ENCODE measurements around the gene RAD51AP1. TPM values are rescaled to one million over a fixed set of nuclear protein-coding genes. Genes with fewer than 3 reads are reported as not detected.

RAD51AP1 gene
- total RNA-seq, 1 donor from 2014 or later = 3.7 TPM

DNA sequence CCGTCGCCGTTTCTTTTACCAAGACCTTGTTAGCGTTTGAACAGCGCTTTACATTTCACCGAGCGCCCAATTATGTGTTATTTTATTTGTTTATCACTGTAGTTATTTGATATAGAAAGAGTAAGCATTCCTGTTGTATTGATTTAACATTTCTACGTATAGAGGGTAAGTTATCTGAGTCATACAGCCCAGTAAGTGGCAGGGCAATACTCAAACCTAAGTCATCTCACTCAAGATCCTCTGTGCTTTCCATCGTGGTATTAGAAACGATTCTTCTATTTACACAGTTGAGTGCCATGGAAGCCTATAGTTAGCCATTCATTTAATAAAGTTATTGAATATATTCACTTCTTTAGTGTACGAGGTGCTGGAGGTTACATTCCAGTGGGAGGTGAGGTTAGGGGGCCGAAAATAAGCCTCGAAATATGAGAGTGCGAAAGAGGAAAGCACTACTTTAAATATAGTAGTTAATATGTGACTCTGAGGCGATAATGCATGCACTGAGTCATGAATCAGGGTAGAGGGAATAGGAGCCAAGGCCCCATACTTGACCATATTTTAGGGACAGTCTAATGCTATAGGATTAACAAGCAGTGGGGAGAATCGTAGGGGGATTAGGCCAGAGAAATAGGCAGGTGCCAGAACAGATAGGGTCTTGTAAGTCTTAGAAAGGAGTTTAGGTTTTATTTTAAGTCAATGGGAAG, 629 bp downstream of the RAD51AP1 start:
- no peak overlapping the region for H3K27ac ChIP-seq
- no peaks in the 10 kb centered on the region for H3K9me3 ChIP-seq
- intact Hi-C loops (cut with DNase I) = no loop called here
- peaks cover 10% of the 10 kb centered on the region for H3K36me3 ChIP-seq
- no peak for DNase-seq
- no peaks in the 10 kb centered on the region for H3K27me3 ChIP-seq (ENCODE audit: low read depth)
- peak overlapping the region; percentile 75 for H3K4me3 ChIP-seq
- no peak for TF ChIP-seq CTCF (IDR thresholded peaks at IDR 0.05)
- no peak for ATAC-seq
- H3K4me1 ChIP-seq = peaks cover 17% of the 10 kb centered on the region

DNA sequence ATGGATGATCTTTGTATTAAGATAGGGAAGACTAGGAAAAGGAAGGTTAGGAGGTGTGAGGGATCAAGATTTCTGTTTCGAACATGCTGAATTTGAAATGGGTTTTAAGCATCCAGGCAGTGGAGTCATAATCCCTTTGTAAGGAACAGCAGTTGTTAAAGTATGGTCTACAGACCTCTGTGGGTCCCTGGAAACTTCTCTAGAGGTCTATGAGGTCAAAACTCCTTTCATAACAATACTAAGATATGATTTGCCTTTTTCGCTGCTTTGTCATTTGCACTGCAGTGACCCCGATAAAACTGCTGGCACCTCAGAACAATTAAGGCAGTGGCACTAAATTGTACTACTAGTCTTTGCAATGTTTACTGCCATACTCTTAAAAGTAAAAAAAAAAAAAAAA, 1.5 kb downstream of the RAD51AP1 start:
- peaks cover 17% of the 10 kb centered on the region for H3K4me1 ChIP-seq
- no peak for TF ChIP-seq CTCF (IDR thresholded peaks at IDR 0.05)
- no peak overlapping the region for H3K27ac ChIP-seq
- no peak overlapping the region for H3K4me3 ChIP-seq
- no peaks in the 10 kb centered on the region for H3K27me3 ChIP-seq (ENCODE audit: low read depth)
- H3K36me3 ChIP-seq = peaks cover 2% of the 10 kb centered on the region
- no peaks in the 10 kb centered on the region for H3K9me3 ChIP-seq
- intact Hi-C loops (cut with DNase I) = no loop called here
- DNase-seq (no peak), ATAC-seq (no peak)

DNA sequence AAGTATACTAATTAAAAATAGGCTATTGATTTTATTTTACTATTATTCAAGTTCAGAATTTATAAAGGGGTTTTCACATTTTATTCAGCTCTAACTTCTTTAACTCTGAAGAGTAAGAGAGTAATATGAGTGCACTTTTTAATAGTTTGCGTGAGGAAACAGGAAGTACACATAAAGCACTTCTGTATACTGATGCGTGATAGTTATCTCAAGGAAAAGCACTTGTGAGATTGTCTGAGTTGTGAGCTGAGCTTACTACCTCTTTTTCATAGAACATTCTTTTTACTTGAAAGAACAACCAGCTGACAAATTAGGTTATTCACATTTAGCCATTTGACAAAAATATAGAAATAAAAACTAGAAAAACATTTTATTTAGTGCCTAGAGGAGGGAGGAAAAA, 1.9 kb downstream of the RAD51AP1 start:
- intact Hi-C loops (cut with DNase I) = no loop called here
- no peaks in the 10 kb centered on the region for H3K36me3 ChIP-seq
- no peak overlapping the region for H3K27ac ChIP-seq
- no peak for TF ChIP-seq CTCF (IDR thresholded peaks at IDR 0.05)
- H3K4me1 ChIP-seq = peaks cover 17% of the 10 kb centered on the region
- no peak overlapping the region for H3K4me3 ChIP-seq
- no peaks in the 10 kb centered on the region for H3K27me3 ChIP-seq (ENCODE audit: low read depth)
- ATAC-seq (no peak), DNase-seq (no peak)
- H3K9me3 ChIP-seq = no peaks in the 10 kb centered on the region

DNA sequence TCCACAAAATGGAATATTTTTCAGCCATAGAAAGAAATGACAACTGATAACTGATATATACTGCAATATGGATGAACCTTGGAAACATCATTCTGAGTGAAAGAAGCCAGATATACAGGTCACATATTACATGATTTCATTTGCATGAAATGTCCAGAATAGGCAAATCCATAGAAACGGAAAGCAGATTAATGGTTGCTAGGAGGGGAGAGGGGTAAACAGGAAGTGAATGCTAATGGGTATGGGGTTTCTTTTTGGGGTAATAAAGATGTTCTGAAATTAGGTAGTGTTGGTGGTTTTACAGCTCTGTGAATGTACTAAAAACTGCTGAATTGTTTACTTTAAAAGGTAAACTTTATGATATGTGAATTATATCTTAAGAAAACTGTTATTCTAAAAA, 6.5 kb downstream of the RAD51AP1 start:
- no peak for TF ChIP-seq CTCF (IDR thresholded peaks at IDR 0.05)
- Histone ChIP-seq H3K27ac (no peak overlapping the region), H3K27me3 (ENCODE audit: low read depth) (no peaks in the 10 kb centered on the region), H3K4me1 (no peaks in the 10 kb centered on the region), H3K4me3 (no peak overlapping the region), H3K36me3 (no peaks in the 10 kb centered on the region), H3K9me3 (no peaks in the 10 kb centered on the region)
- no peak for ATAC-seq
- intact Hi-C loops (cut with DNase I) = no loop called here
- no peak for DNase-seq

GRCh38 chr12:4552191-4552590, 13.5 kb downstream of the RAD51AP1 start:
- no peaks in the 10 kb centered on the region for H3K36me3 ChIP-seq
- no peak for TF ChIP-seq CTCF (IDR thresholded peaks at IDR 0.05)
- no peaks in the 10 kb centered on the region for H3K9me3 ChIP-seq
- H3K27me3 ChIP-seq (ENCODE audit: low read depth) = no peaks in the 10 kb centered on the region
- intact Hi-C loops (cut with DNase I) = no loop called here
- no peaks in the 10 kb centered on the region for H3K4me1 ChIP-seq
- no peak for ATAC-seq
- no peak overlapping the region for H3K4me3 ChIP-seq
- no peak overlapping the region for H3K27ac ChIP-seq
- DNase-seq = no peak
